NCI-H187 treated with DMSO at 0.1 percent for 48 hours (cell line): ENCODE data around the gene RNPEPL1.
A peak's percentile ranks its signal among the peaks of the same experiment; 100 is the strongest.

Source experiments
- DNase-seq: peaks from one replicate; lab custom pipeline; 2025; lab: John Stamatoyannopoulos, UW

RNPEPL1 gene

DNA sequence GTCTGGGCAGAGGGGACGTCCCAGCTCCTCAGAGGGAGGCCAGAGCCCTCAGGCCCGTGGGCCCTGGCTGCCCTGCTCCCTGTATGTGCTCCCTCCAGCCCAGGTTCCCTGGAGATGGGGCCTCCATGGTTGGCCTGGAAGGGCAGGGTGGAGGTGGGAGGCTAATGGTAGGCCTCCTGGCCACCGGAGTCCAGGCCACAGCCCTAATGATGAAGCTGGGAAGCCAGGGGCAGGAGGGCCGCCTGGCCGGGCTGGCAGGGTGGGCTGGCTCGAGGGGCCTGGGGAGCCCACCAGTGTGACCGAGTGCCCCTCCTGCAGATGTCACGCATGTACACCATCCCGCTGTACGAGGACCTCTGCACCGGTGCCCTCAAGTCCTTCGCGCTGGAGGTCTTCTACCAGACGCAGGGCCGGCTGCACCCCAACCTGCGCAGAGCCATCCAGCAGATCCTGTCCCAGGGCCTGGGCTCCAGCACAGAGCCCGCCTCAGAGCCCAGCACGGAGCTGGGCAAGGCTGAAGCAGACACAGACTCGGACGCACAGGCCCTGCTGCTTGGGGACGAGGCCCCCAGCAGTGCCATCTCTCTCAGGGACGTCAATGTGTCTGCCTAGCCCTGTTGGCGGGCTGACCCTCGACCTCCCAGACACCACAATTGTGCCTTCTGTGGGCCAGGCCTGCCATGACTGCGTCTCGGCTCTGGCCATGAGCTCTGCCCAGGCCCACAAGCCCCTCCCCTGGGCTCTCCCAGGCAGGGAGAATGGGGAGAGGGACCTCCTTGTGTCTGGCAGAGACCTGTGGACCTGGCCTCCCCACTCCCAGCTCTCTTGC is 9.2 kb downstream of the RNPEPL1 start:
- no peak for DNase-seq

DNA sequence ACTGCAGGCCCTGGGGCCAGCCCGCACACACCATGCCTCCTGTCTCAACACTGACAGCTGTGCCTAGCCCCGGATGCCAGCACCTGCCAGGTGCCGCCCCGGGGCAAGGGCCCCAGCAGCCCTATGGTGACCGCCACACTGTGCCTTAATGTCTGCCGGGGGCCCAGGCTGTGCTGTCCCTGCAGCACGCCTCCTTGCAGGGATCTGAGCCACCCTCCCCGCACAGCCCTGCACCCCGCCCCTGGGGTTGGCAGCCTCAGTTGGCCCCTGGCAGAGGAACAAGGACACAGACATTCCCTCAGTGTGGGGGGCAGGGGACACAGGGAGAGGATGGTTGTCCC is 9.8 kb downstream of the RNPEPL1 start:
- no peak for DNase-seq

DNA sequence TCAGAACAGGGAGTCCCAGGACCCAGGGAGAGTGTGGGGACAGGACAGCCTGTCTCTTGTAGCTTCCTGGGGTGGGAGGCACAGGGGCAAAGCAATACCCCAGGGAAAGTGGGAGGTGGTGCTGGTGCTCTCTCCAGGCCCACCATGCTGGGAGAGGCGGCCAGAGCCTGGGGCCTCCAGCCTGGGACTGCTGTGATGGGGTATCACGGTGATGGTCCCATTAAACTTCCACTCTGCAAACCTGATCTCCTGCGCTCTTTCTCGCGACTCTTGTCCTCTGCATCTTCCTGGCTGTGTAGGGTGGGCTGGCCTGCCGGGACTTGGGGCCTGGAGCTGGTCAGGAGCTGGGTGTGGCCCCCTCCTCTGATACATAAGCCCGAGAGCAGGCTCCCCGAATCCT is 10.2 kb downstream of the RNPEPL1 start:
- DNase-seq: no peak

DNA sequence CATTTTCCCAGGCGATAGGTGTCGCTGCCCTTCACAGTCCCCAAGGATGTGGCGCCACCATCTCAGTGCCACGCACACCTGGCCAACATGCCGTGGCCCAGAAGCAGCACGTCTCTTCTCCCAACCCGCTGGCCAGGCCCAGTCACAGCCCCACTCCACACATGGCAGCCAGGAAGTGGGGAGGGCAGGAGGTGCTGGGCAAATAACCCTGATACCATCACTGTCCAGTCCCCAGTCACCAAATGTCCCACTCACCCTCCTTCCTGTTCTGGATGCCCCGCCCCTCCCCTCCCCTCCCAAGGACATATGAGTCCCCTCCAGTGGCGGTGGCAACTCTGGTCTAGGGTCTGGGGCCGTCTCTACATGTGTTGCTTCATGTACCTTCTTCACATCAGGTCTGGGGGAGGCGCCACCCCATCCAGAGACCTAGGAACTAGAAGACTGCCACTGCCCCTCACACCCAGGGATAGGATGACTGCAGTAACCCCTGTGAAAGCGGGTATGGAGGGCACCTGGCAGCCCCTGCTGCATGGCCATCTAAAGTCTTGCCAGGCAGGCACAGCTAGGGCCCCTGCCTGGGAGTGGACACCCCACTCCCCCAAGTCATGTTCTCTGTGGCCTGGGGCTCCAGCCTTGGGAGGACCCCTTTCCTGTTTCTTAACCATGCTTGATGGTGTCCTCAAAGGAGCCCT is 10.9 kb downstream of the RNPEPL1 start:
- DNase-seq: no peak

DNA sequence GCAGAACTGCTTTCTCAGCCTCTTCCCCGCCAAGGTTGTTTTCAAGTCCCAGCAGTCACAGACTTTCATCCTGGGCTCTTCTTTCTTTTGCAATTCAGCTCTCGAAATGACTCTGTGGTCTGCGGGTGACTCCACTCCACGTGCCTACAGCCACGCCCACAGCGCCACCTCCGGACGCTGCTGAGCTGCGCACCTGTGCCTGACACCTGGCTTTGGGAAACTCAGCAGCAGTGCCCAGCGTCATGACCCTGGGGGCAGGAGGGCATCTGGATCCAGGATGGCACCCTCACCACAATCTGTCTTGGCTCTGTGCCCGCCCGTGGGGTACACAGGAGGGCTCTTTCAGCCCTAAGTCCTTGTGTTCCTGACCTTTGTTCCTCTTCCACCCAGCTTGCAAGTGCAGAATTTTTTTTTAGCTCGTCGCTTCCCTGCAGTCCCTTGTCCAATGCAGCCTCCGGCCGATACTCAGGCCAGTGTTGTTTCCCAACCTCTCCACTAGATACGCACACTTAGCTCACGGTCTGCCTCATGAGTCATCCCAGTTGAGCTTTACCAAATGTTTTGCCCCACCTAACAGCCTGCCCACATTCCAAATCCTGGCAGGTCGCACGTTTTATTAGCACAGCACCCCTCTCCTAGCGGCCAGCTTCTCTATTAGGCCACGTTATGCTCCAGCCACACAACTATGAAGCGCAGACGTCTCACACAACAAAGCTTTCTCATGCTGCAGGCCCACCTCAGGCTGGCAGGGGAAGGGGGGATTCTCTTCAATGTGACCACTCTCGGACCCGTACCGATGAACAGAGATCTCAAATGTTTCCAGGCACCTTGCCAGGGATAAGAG is 11.7 kb downstream of the RNPEPL1 start:
- DNase-seq: no peak

DNA sequence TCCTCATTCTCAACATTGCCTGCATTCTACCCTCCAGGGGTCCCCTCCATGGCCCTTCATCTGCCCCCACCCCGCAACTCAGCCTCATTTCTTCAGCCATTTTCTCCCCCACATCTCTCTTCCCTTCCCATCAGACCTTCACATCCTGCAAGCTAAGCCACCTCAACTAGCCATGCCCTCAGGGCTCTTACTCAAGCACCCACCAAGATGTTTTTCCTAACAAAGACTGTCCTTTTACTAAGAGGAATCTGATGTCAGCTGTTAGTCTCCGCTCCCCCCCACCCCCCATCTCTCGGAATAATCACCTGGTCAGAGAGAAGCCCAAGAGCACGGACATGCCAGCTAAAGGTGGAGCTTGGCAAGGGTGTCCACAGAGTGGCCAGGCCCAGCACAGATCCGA is 13.5 kb downstream of the RNPEPL1 start:
- DNase-seq: no peak

DNA sequence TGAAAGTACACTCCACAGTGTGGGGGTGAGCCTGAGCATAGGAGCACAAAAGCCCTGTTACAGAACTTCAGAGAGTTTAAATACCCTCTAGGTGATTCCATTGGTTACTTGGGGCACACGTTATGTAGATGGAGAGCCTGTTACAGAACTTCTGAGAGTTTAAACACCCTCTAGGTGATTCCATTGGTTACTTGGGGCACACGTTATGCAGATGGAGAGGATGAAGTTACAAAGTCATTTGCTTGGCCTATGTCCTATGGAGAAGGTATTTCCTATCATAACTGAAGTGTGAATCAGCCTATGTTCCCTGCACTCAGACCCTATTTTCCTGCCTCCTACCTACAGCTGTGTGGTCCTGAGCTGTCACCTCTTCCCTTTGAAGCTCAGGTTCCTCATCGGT is 14.5 kb downstream of the RNPEPL1 start:
- no peak for DNase-seq

DNA sequence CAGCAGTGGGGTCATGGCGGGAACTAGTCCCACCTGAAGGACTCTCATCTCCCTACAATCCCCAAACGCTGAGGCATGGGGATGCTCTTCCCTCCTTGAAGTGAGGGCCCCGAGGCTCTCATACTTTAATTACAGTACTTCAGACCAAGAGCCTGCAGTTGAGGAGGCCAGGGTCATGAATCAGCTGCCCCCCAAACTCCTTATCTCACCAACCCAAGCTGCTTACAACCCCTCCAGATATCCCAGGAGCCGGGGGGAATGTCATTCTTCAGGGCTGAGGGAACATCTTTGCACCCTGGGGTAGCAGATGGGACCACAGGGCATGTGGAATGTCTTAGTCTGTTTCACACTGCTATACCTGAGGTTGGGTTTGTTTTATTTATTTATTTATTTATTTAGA is 15.5 kb downstream of the RNPEPL1 start:
- DNase-seq: no peak

DNA sequence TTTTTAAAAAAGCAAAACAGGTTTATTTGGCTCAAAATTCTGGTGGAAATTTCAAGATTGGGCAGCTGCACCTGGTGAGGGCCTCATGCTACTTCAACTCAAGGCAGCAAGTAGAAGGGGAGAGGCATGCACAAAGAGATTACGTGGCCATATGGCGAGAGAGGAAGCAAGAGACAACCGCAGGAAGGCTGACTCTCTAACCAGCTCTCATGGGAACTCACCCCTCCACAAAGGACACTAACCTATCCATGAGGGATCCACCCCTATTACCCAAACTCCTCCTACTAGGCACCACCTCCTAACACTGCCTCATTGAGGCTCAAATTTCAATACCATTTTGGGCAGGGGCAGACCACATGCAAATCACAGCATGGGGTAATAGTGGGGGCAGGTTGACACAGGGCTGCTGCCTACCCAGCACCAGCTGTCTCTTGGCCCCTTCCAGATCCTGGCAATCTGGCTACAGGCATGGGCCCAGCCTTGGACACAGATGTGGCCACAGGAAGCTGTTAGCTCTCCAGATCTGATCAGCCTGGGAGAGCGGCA is 16.3 kb downstream of the RNPEPL1 start:
- DNase-seq: no peak

DNA sequence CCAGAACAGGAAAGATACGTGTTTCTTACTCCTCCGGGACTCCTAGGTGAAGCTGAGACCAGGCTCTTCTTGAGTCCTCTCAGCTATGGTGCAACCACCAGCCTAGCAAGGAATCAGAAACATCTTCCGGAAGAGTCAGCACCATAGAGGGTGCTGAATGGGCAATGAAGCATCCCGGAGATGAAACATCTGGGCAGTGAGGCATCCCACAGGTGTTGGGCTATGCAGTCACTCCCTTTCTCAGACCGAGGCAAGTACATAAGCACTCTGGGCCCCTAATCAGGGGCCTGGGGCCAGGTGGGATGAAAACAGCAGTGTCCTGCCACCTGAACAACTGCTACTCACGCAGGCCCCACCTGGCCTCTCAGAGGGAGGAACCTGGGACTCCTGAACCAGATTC is 16.8 kb downstream of the RNPEPL1 start:
- no peak for DNase-seq

DNA sequence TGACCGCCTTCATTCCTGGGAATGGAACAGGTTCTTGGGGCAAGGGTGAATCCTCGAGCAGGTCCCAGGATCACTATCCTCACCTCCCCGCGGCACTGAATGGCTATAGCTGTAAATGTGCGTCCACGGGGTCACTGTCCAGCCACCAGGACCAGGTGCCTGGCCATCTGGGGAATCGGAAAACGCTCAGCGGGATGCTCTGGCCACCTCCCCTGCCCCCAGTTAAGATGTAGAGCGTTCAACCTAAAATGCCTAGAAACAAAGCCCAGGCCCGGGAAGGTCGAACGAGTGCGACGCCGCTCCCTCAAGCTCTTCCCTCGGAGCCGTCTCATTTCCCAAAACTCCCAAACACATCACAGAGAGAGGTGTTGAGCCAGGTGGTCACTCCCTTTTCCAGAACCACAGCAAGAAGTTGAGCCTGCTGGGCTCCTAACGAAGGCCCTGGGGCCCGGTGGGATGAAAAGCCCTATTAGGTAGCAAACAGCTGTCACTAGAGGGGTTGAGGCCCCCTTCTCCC is 17.5 kb downstream of the RNPEPL1 start:
- DNase-seq: no peak

DNA sequence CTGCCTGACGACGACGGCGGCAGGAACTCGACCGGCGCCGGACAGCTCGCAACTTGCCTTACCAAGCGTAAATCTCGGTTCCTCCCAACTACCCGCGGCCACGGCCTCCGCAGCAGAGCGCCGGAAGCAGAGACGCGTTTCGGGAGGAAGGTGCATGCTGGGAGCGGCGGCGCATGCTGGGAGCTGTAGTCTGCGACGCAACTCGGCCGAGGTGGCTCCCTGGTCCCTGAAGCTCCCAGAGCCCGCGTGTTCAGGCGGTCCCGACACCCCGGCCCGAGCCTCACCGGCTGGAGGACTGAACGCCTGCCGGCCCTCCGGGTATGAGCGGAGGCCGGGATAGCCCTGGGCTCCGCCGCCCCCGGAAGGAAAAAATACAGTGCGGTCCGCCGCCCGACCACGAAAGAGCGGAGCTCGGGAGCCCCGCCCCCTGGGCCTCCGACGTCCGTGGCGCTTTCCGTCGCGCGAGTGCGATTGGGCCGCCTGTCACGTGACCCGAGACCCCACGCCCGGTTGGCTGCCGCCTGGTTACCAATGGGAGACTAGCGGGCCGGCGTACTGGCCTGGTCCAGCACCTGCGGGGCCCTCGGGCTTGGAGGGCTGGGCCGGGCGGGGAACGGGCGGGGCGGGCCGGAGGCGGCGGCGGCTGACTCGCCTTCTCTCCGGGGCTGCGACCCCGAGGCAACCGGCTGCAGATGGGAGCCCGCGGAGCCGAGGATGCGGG is 18.1 kb downstream of the RNPEPL1 start, which contains the start of gene CAPN10:
Gene CAPN10 (plus strand): TSS at position 537 of the 721 bp plus-strand sequence. CDS start 178 bp downstream, at position 715.
- peak; percentile 59 for DNase-seq

DNA sequence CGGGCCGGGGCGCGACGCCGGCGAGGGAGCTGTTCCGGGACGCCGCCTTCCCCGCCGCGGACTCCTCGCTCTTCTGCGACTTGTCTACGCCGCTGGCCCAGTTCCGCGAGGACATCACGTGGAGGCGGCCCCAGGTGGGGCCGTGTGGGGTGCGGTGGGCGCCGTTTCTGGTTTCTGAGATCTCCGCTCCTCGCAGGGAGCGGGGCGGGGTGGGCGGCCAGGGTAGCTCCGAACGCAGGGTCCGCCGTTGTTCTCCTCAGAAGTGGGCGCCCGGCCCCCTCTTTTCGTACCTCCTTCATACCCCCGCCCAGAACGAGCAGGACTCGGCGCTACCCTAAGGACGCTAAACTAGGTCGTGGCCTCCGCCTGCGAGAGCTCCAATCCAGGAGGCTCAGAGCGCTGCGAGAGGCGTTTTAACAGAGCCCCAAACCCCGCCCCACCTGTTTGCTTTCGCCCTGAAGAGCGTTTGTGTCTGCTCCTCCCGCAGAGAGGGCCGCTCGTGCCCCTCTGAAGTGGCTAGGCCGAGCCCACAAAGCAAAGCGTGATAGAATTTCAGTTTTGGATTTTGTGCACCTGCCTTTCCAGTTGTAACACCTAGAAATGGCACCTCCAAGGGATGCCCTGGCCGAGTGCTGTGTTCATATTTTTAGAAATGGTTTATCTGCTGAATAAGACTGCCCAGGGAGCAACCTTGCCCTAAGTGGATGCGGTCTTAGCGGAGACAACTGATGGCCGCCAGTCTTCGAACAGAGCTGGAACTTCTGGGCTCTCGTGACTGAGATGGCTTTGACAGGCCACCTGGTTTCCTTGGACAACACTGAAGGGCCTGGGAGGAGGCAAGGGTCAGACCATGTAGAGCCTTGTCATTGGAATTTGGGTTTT is 18.9 kb downstream of the RNPEPL1 start:
- no peak for DNase-seq

DNA sequence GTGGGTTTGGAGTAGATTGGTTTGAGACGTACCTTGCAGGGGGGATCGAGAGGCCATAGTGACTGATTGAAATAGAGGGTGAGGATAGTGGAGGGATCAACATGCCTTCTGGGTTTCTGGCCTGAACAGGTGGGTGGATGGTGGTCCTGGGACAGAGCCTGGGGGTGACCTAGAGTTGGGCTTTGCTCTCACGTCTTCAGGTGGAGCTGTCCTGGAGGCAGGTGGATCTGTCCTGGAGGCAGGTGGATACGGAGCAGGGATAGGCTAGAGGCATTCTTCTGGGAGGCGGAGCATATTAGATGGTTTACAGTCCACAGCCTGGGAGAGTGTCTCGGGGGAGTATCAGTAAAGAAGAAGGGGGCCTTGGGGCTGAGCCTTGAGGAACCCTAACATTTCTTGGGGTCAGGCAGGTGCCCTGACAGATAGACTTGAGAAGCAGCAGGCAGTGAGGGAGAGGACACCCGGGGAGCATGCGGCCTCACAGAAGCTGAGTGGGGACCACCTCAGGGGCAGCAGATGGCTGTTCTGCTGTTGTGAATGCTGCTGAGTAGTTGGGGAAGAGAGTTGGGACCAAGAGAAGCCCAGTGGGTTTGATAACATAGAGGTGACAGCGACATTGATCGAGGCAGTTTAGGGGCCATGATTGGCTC is 19.8 kb downstream of the RNPEPL1 start:
- no peak for DNase-seq

DNA sequence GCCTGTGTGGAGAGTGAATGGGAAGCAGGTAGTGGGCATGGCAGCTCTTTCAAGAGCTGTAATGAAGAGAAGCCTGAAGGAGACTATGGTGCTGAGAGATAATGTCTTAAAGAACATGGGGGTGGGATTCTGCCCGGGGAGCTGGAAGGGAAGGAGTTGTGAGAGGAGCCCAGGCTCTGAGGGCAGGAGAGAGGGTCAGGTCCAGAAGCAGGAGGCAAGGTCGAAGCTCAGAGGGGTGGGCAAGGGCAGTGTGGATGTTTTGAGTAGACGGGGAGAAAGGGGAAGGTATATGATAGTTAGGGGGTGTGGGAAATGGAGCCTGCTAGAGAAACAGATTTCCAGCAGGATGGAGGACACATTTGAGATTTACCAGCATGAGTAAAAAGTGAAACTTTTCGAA is 20.4 kb downstream of the RNPEPL1 start:
- no peak for DNase-seq

DNA sequence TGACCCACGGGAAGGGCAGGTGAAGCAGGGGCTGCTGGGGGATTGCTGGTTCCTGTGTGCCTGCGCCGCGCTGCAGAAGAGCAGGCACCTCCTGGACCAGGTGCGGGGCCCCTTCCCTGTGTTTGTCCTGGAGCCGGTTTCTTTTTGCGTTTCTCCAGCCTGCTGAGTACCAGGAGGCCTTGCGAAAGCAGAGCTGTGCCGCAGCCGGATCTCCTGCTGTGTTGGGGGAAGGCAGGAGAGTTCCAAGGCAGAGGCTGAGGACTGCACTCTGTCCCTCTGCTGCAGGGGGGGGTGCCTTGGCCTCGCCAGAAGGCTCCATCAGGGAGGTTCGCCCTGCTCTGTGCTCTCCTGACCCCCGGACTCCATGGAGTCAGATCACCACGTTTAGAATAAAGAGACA is 21.1 kb downstream of the RNPEPL1 start:
- DNase-seq: no peak

DNA sequence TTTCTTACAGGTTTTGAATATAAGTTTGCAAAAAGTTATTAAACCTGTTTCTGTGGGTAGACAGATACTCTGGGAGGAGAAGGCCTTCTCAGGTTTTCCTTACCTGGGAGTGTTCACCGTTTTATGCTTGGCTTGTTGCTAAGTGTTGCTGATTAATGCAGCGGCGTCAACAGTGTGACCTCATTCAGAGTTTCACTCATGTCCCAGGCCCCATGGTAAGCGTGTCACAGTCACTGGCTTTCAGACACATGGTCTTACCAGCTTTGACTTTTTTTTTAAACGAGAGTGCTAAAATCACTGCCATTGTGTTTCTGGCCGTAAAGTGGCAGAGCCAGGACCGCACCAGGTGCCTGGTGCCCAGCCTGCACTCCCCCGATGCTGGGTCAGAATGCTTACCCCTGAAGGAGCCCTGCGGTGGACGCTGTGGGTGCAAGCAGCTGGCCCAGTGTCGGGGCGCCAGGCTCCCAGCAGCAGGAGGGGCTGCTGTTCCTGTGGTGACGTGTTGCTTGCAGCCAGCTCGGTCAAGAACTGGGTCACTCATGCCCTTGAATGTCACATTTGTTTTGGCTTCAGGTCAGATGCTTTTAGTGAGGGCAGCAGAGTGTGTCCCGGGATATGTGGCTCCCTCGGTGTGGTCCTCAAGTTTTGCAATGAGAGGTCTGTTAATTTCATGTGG is 21.7 kb downstream of the RNPEPL1 start:
- no peak for DNase-seq

DNA sequence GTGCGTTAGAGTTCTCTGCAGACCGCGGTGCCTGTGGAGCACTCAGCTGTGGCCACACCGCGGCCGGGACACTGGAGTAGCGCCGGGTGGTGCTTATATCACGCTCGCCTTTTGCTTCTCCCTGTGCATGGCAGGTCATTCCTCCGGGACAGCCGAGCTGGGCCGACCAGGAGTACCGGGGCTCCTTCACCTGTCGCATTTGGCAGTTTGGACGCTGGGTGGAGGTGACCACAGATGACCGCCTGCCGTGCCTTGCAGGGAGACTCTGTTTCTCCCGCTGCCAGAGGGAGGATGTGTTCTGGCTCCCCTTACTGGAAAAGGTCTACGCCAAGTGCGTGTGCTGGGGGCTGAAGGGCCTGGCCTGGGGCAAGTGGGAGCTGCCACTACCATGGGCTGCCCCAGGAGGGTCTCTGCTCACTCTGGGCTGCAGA is 22.4 kb downstream of the RNPEPL1 start:
- no peak for DNase-seq

DNA sequence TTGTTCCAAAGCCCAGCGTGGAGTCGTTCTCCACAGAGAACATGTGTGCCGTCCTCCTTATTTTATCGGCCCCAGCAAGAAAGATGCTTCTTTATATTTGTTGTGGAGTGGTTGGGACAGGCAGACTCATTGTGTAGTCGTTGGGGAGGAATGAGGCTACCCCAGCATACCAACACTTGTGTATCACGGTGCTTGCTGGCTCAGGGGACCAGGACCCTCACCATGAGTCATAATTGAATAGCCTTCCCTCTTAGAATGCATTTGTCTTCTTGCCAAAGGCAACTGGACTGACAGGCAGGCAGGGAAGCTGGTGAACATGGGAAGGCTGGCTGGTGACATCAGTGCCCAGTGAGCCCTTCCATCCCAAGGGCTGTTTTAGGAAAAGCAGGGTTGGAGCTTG is 22.9 kb downstream of the RNPEPL1 start:
- no peak for DNase-seq
